H1 (cell line): Measurements from ENCODE around the gene MTRFR. TPM values are rescaled to one million over a fixed set of nuclear protein-coding genes. Genes with fewer than 3 reads are reported as not detected.

Source experiments
- BRCA1 ChIP-seq: IDR thresholded peaks from 2 replicates; pipeline ENCODE4 v1.6.1; 2012; ENCODE audit warnings: low read depth, low read length, improper control_type of control experiment
- CBX5 ChIP-seq: fragments of 300-800, 300-1000 bp; sonication (generic); IDR thresholded peaks from 2 replicates; pipeline ENCODE4 v1.7.1; 2016; ENCODE audit warnings: antibody characterized with exemption, low read length, low read depth
- CBX8 ChIP-seq: fragments of 300-800, 300-1000 bp; sonication (generic); IDR thresholded peaks from 2 replicates; pipeline ENCODE4 v1.7.1; 2016; ENCODE audit warnings: low read depth, low read length, borderline replicate concordance
- CHD7 ChIP-seq: fragments of 300-600 bp; sonication (generic); IDR thresholded peaks from 2 replicates; pipeline ENCODE4 v1.7.1; 2012; ENCODE audit warnings: low read length, moderate library complexity, mild to moderate bottlenecking, inconsistent platforms; ENCODE audit not compliant: insufficient replicate concordance
- JUN ChIP-seq: IDR thresholded peaks from 2 replicates; pipeline ENCODE4 v1.6.1; 2011; ENCODE audit warnings: low read depth, mild to moderate bottlenecking, improper control_type of control experiment, low read length
- KDM1A ChIP-seq: fragments of 200-600, 300-600 bp; sonication (generic); IDR thresholded peaks from 2 replicates; pipeline ENCODE4 v1.7.1; 2016; ENCODE audit warnings: mild to moderate bottlenecking, low read length, borderline replicate concordance
- SIRT6 ChIP-seq: IDR thresholded peaks from one replicate; pipeline ENCODE4 v1.7.1; 2012; ENCODE audit warnings: low read length, inconsistent platforms
- YY1 ChIP-seq: IDR thresholded peaks from 2 replicates; pipeline ENCODE4 v1.6.1; 2011; ENCODE audit warnings: low read depth, mild to moderate bottlenecking, low read length
- ZNF274 ChIP-seq: IDR thresholded peaks from 2 replicates; pipeline ENCODE4 v1.7.0; 2012; ENCODE audit warnings: low read length, borderline replicate concordance; ENCODE audit errors: extremely low read depth
- polyA plus RNA-seq, 7 experiments: library from polyadenylated mRNA; depleted of rRNA in 3 of 7; stranded (reverse) in 5 of 7; unstranded in 2 of 7; fragments of >200 nt in 5 of 7; fragments of 200-250 nt in 2 of 7; gene quantifications; 1 replicate in 5 of 7; 2 replicates in 1 of 7; 4 replicates in 1 of 7; pipeline versions ENCODE4 v1.2.1 to v1.2.3, GENCODE V29; 2011 to 2013; ENCODE audit warnings: missing spikeins in 2 of 7, mixed read lengths in 2 of 7
- total RNA-seq: library from RNA; stranded (reverse); fragmentation: NEBNext Ultra II Directional; extraction: Animal tissue kit (Norgen Biotek cat#: 25700); gene quantifications from 2 replicates; pipeline ENCODE4 v1.2.1, GENCODE V29; 2021

The MTRFR gene
- total and polyA plus RNA-seq, 2 of the 8 experiments (the other 6 are each of a cell fraction or from before 2014, with no cell fraction given): 9.2 to 12.9 TPM

GRCh38 chr12:123251403-123252076 lies 18.3 kb downstream of the MTRFR start (continued):
- TF ChIP-seq CHD7 (no peak), BRCA1 (no peak), JUN (no peak), SIRT6 (no peak), YY1 (no peak), CBX8 (no peak), ZNF274 (no peak), KDM1A (no peak), CBX5 (no peak)
